Osteoblast (primary cell): ENCODE results near the gene TNF. TPM values are rescaled to one million over a fixed set of nuclear protein-coding genes. Genes with fewer than 3 reads are reported as not detected.

ENCODE experiments used
- DNase-seq: peaks from one replicate; pipeline ENCODE4 v3.0.0; 2011; ENCODE audit warnings: low spot score, mixed read lengths; ENCODE audit not compliant: insufficient read length; ENCODE audit errors: missing footprints
- H2AFZ ChIP-seq: 2 replicates; pipeline ENCODE4 v1.6.0; 2011; ENCODE audit warnings: mild to moderate bottlenecking, low read length
- H3K27ac ChIP-seq: 2 replicates; pipeline ENCODE4 v1.5.1; 2011; ENCODE audit warnings: mild to moderate bottlenecking, low read depth, low read length, moderate library complexity
- H3K27me3 ChIP-seq: 2 replicates; pipeline ENCODE4 v1.6.0; 2012; ENCODE audit warnings: mild to moderate bottlenecking, control low read depth, inconsistent platforms, low read length, moderate library complexity; ENCODE audit not compliant: insufficient read depth
- H3K36me3 ChIP-seq: 2 replicates; pipeline ENCODE4 v1.5.1; 2011; ENCODE audit warnings: mild to moderate bottlenecking, low read length, control low read depth, moderate library complexity; ENCODE audit not compliant: insufficient read depth
- H3K4me1 ChIP-seq: 2 replicates; pipeline ENCODE4 v1.5.1; 2011; ENCODE audit warnings: mild to moderate bottlenecking, low read length, control low read depth, moderate library complexity; ENCODE audit not compliant: insufficient read depth
- H3K4me2 ChIP-seq: 2 replicates; pipeline ENCODE4 v1.6.0; 2011; ENCODE audit warnings: mild to moderate bottlenecking, low read length; ENCODE audit not compliant: insufficient read depth
- H3K4me3 ChIP-seq: fragments of 200-600 bp; sonication (generic); 3 replicates; pipeline ENCODE4 v1.5.1; 2012; ENCODE audit warnings: mild to moderate bottlenecking, low read length, inconsistent platforms; ENCODE audit not compliant: insufficient read depth
- H3K79me2 ChIP-seq: 2 replicates; pipeline ENCODE4 v1.6.0; 2012; ENCODE audit warnings: mild to moderate bottlenecking, low read length, control low read depth, inconsistent platforms; ENCODE audit not compliant: insufficient read depth
- H3K9me3 ChIP-seq: 2 replicates; pipeline ENCODE4 v1.5.1; 2011; ENCODE audit warnings: low read depth, low read length, control low read depth
- H4K20me1 ChIP-seq: 2 replicates; pipeline ENCODE4 v1.6.0; 2012; ENCODE audit warnings: mild to moderate bottlenecking, low read length, control low read depth; ENCODE audit not compliant: insufficient read depth
- total RNA-seq: library from RNA; depleted of rRNA; stranded (reverse); fragments of >200 nt; gene quantifications from 2 replicates; pipeline ENCODE4 v1.2.3, GENCODE V29; 2012
- TF ChIP-seq, protein P1 (sequence below): IDR thresholded peaks from 2 replicates; pipeline ENCODE4 v1.5.1; 2011; ENCODE audit warnings: mild to moderate bottlenecking, low read depth, low read length, moderate library complexity; ENCODE audit errors: extremely low read depth

The TNF gene
- total RNA-seq, 1 donor = not detected

DNA sequence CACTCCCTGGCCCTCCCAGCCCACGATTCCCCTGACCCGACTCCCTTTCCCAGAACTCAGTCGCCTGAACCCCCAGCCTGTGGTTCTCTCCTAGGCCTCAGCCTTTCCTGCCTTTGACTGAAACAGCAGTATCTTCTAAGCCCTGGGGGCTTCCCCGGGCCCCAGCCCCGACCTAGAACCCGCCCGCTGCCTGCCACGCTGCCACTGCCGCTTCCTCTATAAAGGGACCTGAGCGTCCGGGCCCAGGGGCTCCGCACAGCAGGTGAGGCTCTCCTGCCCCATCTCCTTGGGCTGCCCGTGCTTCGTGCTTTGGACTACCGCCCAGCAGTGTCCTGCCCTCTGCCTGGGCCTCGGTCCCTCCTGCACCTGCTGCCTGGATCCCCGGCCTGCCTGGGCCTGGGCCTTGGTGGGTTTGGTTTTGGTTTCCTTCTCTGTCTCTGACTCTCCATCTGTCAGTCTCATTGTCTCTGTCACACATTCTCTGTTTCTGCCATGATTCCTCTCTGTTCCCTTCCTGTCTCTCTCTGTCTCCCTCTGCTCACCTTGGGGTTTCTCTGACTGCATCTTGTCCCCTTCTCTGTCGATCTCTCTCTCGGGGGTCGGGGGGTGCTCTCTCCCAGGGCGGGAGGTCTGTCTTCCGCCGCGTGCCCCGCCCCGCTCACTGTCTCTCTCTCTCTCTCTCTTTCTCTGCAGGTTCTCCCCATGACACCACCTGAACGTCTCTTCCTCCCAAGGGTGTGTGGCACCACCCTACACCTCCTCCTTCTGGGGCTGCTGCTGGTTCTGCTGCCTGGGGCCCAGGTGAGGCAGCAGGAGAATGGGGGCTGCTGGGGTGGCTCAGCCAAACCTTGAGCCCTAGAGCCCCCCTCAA, 3.1 kb upstream of the TNF start, which contains the start of gene LTA:
Gene LTA, plus strand, starts transcription at position 249 of the 871 bp plus-strand sequence. Its CDS starts 454 bp downstream, at position 703.
- Histone ChIP-seq H3K79me2 (no peaks in the 10 kb centered on the region), H3K27me3 (no peaks in the 10 kb centered on the region), H3K4me3 (no peak within 1 kb of the TSS), H3K4me1 (peaks cover 2% of the 10 kb centered on the region), H3K4me2 (no peak within 1 kb of the TSS), H2AFZ (no peak within 1 kb of the TSS), H4K20me1 (no peaks in the 10 kb centered on the region), H3K36me3 (no peaks in the 10 kb centered on the region), H3K27ac (no peak within 1 kb of the TSS), H3K9me3 (no peaks in the 10 kb centered on the region)
- peak; percentile 47 for DNase-seq
- TF ChIP-seq, protein P1, sequence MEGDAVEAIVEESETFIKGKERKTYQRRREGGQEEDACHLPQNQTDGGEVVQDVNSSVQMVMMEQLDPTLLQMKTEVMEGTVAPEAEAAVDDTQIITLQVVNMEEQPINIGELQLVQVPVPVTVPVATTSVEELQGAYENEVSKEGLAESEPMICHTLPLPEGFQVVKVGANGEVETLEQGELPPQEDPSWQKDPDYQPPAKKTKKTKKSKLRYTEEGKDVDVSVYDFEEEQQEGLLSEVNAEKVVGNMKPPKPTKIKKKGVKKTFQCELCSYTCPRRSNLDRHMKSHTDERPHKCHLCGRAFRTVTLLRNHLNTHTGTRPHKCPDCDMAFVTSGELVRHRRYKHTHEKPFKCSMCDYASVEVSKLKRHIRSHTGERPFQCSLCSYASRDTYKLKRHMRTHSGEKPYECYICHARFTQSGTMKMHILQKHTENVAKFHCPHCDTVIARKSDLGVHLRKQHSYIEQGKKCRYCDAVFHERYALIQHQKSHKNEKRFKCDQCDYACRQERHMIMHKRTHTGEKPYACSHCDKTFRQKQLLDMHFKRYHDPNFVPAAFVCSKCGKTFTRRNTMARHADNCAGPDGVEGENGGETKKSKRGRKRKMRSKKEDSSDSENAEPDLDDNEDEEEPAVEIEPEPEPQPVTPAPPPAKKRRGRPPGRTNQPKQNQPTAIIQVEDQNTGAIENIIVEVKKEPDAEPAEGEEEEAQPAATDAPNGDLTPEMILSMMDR = no peak

DNA sequence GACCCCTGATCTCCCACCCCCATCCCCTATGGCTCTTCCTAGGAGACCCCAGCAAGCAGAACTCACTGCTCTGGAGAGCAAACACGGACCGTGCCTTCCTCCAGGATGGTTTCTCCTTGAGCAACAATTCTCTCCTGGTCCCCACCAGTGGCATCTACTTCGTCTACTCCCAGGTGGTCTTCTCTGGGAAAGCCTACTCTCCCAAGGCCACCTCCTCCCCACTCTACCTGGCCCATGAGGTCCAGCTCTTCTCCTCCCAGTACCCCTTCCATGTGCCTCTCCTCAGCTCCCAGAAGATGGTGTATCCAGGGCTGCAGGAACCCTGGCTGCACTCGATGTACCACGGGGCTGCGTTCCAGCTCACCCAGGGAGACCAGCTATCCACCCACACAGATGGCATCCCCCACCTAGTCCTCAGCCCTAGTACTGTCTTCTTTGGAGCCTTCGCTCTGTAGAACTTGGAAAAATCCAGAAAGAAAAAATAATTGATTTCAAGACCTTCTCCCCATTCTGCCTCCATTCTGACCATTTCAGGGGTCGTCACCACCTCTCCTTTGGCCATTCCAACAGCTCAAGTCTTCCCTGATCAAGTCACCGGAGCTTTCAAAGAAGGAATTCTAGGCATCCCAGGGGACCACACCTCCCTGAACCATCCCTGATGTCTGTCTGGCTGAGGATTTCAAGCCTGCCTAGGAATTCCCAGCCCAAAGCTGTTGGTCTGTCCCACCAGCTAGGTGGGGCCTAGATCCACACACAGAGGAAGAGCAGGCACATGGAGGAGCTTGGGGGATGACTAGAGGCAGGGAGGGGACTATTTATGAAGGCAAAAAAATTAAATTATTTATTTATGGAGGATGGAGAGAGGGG, 1.9 kb upstream of the TNF start:
- no peak overlapping the region for H3K4me2 ChIP-seq

DNA sequence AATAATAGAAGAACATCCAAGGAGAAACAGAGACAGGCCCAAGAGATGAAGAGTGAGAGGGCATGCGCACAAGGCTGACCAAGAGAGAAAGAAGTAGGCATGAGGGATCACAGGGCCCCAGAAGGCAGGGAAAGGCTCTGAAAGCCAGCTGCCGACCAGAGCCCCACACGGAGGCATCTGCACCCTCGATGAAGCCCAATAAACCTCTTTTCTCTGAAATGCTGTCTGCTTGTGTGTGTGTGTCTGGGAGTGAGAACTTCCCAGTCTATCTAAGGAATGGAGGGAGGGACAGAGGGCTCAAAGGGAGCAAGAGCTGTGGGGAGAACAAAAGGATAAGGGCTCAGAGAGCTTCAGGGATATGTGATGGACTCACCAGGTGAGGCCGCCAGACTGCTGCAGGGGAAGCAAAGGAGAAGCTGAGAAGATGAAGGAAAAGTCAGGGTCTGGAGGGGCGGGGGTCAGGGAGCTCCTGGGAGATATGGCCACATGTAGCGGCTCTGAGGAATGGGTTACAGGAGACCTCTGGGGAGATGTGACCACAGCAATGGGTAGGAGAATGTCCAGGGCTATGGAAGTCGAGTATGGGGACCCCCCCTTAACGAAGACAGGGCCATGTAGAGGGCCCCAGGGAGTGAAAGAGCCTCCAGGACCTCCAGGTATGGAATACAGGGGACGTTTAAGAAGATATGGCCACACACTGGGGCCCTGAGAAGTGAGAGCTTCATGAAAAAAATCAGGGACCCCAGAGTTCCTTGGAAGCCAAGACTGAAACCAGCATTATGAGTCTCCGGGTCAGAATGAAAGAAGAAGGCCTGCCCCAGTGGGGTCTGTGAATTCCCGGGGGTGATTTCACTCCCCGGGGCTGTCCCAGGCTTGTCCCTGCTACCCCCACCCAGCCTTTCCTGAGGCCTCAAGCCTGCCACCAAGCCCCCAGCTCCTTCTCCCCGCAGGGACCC, 981 bp upstream of the TNF start:
- DNase-seq = peak; percentile 80
- TF ChIP-seq, protein P1 = no peak
- Histone ChIP-seq H3K27me3 (no peaks in the 10 kb centered on the region), H3K4me1 (peaks cover 2% of the 10 kb centered on the region), H3K4me2 (no peak overlapping the region), H3K79me2 (no peaks in the 10 kb centered on the region), H3K9me3 (no peaks in the 10 kb centered on the region), H4K20me1 (no peaks in the 10 kb centered on the region), H2AFZ (no peak overlapping the region), H3K27ac (no peak overlapping the region), H3K36me3 (no peaks in the 10 kb centered on the region), H3K4me3 (no peak overlapping the region)

More for the DNA sequence above, 1.9 kb upstream of the TNF start:
- no peaks in the 10 kb centered on the region for H3K36me3 ChIP-seq
- no peak overlapping the region for H2AFZ ChIP-seq
- peaks cover 2% of the 10 kb centered on the region for H3K4me1 ChIP-seq
- H4K20me1 ChIP-seq = no peaks in the 10 kb centered on the region
- TF ChIP-seq, protein P1 = no peak
- H3K4me3 ChIP-seq = no peak overlapping the region
- H3K9me3 ChIP-seq = no peaks in the 10 kb centered on the region
- H3K79me2 ChIP-seq = no peaks in the 10 kb centered on the region
- no peaks in the 10 kb centered on the region for H3K27me3 ChIP-seq
- DNase-seq = peak; percentile 13
- H3K27ac ChIP-seq = no peak overlapping the region
